Neutrophil (primary cell): ENCODE data around the gene TSEN2.

ENCODE experiments used
- H3K27ac ChIP-seq: fragments of 200-600 bp; sonication (generic); 2 replicates; pipeline ENCODE4 v1.5.1; 2016; ENCODE audit warnings: mild to moderate bottlenecking, moderate library complexity
- H3K27me3 ChIP-seq: fragments of 200-600 bp; sonication (generic); 2 replicates; pipeline ENCODE4 v1.6.0; 2016; ENCODE audit warnings: mild to moderate bottlenecking
- H3K36me3 ChIP-seq: fragments of 200-600 bp; sonication (generic); 2 replicates; pipeline ENCODE4 v1.5.1; 2017
- H3K4me1 ChIP-seq, 2 experiments: fragments of 200-600 bp in 1 of 2; sonication (generic) in 1 of 2; 1 replicate in 1 of 2; 2 replicates in 1 of 2; pipeline versions ENCODE4 v1.5.1 to v1.6.1; 2013 to 2016; ENCODE audit warnings: low read depth in 1 of 2, low read length in 1 of 2, mild to moderate bottlenecking in 1 of 2, moderate library complexity in 1 of 2; ENCODE audit not compliant: control insufficient read depth in 1 of 2, insufficient read depth in 1 of 2
- H3K4me3 ChIP-seq, 2 experiments: fragments of 200-600 bp in 1 of 2; sonication (generic) in 1 of 2; 1 replicate in 1 of 2; 2 replicates in 1 of 2; pipeline ENCODE4 v1.5.1; 2013 to 2016; ENCODE audit warnings: low read depth in 1 of 2, low read length in 1 of 2, mild to moderate bottlenecking in 1 of 2, moderate library complexity in 1 of 2
- H3K9me3 ChIP-seq: fragments of 200-600 bp; sonication (generic); 2 replicates; pipeline ENCODE4 v1.5.1; 2016
- CTCF ChIP-seq: fragments of 200-600 bp; sonication (generic); IDR thresholded peaks from 2 replicates; pipeline ENCODE4 v1.5.1; 2016; ENCODE audit warnings: antibody characterized with exemption

The TSEN2 gene

GRCh38 chr3:12484198-12484982 lies at the start of gene TSEN2:
TSS of gene TSEN2 (plus strand) at chr3:12484480. CDS start at chr3:12489801, 5,321 bp downstream.
- H3K4me3 ChIP-seq: peak within 1 kb of the TSS; percentile 87 to 97
- peaks cover 45 to 52% of the 10 kb centered on the region in 2 experiments for H3K4me1 ChIP-seq
- no peaks in the 10 kb centered on the region for H3K9me3 ChIP-seq
- TF ChIP-seq CTCF: peak; percentile 42
- H3K36me3 ChIP-seq: no peaks in the 10 kb centered on the region
- peak within 1 kb of the TSS; percentile 65 for H3K27ac ChIP-seq
- no peaks in the 10 kb centered on the region for H3K27me3 ChIP-seq

- H3K9me3 ChIP-seq: no peaks in the 10 kb centered on the region
- no peaks in the 10 kb centered on the region for H3K4me1 ChIP-seq
- TF ChIP-seq CTCF: no peak
- H3K36me3 ChIP-seq: no peaks in the 10 kb centered on the region
- H3K27me3 ChIP-seq: peaks cover 38% of the 10 kb centered on the region
- no peak overlapping the region for H3K27ac ChIP-seq
- H3K4me3 ChIP-seq: no peak overlapping the region
These were observed 47.6 kb upstream of the TSEN2 start for GRCh38 chr3:12436514-12437220.

- no peaks in the 10 kb centered on the region for H3K36me3 ChIP-seq
- TF ChIP-seq CTCF: no peak
- no peaks in the 10 kb centered on the region for H3K9me3 ChIP-seq
- no peaks in the 10 kb centered on the region for H3K4me1 ChIP-seq
- no peak overlapping the region for H3K4me3 ChIP-seq
- H3K27ac ChIP-seq: no peak overlapping the region
- peaks cover 42% of the 10 kb centered on the region for H3K27me3 ChIP-seq
These were observed 47.1 kb upstream of the TSEN2 start for GRCh38 chr3:12437221-12437605.

GRCh38 chr3:12437861-12438260 lies 46.4 kb upstream of the TSEN2 start:
- Histone ChIP-seq H3K4me1 (no peaks in the 10 kb centered on the region), H3K27ac (no peak overlapping the region), H3K9me3 (no peaks in the 10 kb centered on the region), H3K27me3 (peaks cover 49% of the 10 kb centered on the region), H3K36me3 (no peaks in the 10 kb centered on the region), H3K4me3 (no peak overlapping the region)
- TF ChIP-seq CTCF: no peak

- no peaks in the 10 kb centered on the region for H3K4me1 ChIP-seq
- no peak overlapping the region for H3K27ac ChIP-seq
- H3K9me3 ChIP-seq: no peaks in the 10 kb centered on the region
- no peak for TF ChIP-seq CTCF
- H3K27me3 ChIP-seq: peaks cover 54% of the 10 kb centered on the region
- H3K36me3 ChIP-seq: no peaks in the 10 kb centered on the region
- H3K4me3 ChIP-seq: no peak overlapping the region
These were observed 46.0 kb upstream of the TSEN2 start for GRCh38 chr3:12438318-12438717.
